Neural progenitor cell (in vitro differentiated cells): ENCODE data around the gene GOLGB1. TPM values are rescaled to one million over a fixed set of nuclear protein-coding genes. Genes with fewer than 3 reads are reported as not detected.

Source experiments
- DNase-seq: peaks from one replicate; pipeline ENCODE4 v3.0.0-alpha.2; 2016; ENCODE audit warnings: low spot score
- H2AFZ ChIP-seq: fragments of 200-600 bp; sonication (generic); replicated peaks from 2 replicates; pipeline ENCODE4 v1.6.1; 2016; ENCODE audit warnings: antibody characterized with exemption
- H3F3A ChIP-seq: fragments of 200-600 bp; sonication (generic); 2 replicates; pipeline ENCODE4 v1.6.1; 2016; ENCODE audit warnings: antibody characterized with exemption, low read depth
- H3K27ac ChIP-seq: fragments of 200-600 bp; sonication (generic); 2 replicates; pipeline ENCODE4 v1.5.1; 2016; ENCODE audit warnings: mild to moderate bottlenecking
- H3K27me3 ChIP-seq: fragments of 200-600 bp; sonication (generic); 2 replicates; pipeline ENCODE4 v1.6.1; 2016; ENCODE audit warnings: mild to moderate bottlenecking, moderate library complexity
- H3K36me3 ChIP-seq: fragments of 200-600 bp; sonication (generic); 2 replicates; pipeline ENCODE4 v1.5.1; 2016
- H3K4me1 ChIP-seq: fragments of 200-600 bp; sonication (generic); 2 replicates; pipeline ENCODE4 v1.6.1; 2016; ENCODE audit warnings: mixed run types
- H3K4me2 ChIP-seq: fragments of 200-600 bp; sonication (generic); 2 replicates; pipeline ENCODE4 v1.6.1; 2016
- H3K4me3 ChIP-seq: fragments of 200-600 bp; sonication (generic); 2 replicates; pipeline ENCODE4 v1.5.1; 2016
- H3K79me2 ChIP-seq: fragments of 200-600 bp; sonication (generic); 2 replicates; pipeline ENCODE4 v1.6.1; 2016; ENCODE audit warnings: low read depth
- H3K9ac ChIP-seq: fragments of 200-600 bp; sonication (generic); 2 replicates; pipeline ENCODE4 v1.6.1; 2016
- H3K9me3 ChIP-seq: fragments of 200-600 bp; sonication (generic); 2 replicates; pipeline ENCODE4 v1.5.1; 2016; ENCODE audit warnings: low read depth
- H4K20me1 ChIP-seq: fragments of 200-600 bp; sonication (generic); 2 replicates; pipeline ENCODE4 v1.6.1; 2016; ENCODE audit warnings: low read depth
- H3K27ac Mint-ChIP-seq: 3 replicates; pipeline ENCODE4 v1.8.0; 2021; ENCODE audit warnings: mixed read lengths
- H3K27me3 Mint-ChIP-seq: 2 replicates; pipeline ENCODE4 v1.8.0; 2022; ENCODE audit warnings: low read depth, mild to moderate bottlenecking, inconsistent platforms, moderate library complexity, mixed read lengths; ENCODE audit not compliant: insufficient read depth
- H3K36me3 Mint-ChIP-seq: 3 replicates; pipeline ENCODE4 v1.8.0; 2021; ENCODE audit warnings: mixed read lengths
- H3K4me1 Mint-ChIP-seq: 3 replicates; pipeline ENCODE4 v1.8.0; 2021; ENCODE audit warnings: mixed read lengths
- H3K4me3 Mint-ChIP-seq: 3 replicates; pipeline ENCODE4 v1.8.0; 2021; ENCODE audit warnings: mild to moderate bottlenecking, moderate library complexity, mixed read lengths
- H3K9me3 Mint-ChIP-seq: 3 replicates; pipeline ENCODE4 v1.8.0; 2020; ENCODE audit warnings: mixed read lengths
- EZH2 ChIP-seq: fragments of 200-600 bp; sonication (generic); IDR thresholded peaks from 2 replicates; pipeline ENCODE4 v1.6.1; 2017; ENCODE audit warnings: antibody characterized with exemption, mild to moderate bottlenecking, moderate library complexity
- EZH2phosphoT487 ChIP-seq: fragments of 200-600 bp; sonication (generic); IDR thresholded peaks from 2 replicates; pipeline ENCODE4 v1.6.1; 2017; ENCODE audit warnings: antibody characterized with exemption
- total RNA-seq: library from RNA; depleted of rRNA; stranded (reverse); fragments of >200 nt; gene quantifications from 2 replicates; pipeline ENCODE4 v1.2.3, GENCODE V29; 2015; ENCODE audit warnings: low replicate concordance
- TF ChIP-seq, protein P1 (sequence below): fragments of 200-600 bp; sonication (generic); IDR thresholded peaks from 2 replicates; pipeline ENCODE4 v1.5.1; 2017; ENCODE audit warnings: antibody characterized with exemption, mild to moderate bottlenecking

GOLGB1 gene, protein sequence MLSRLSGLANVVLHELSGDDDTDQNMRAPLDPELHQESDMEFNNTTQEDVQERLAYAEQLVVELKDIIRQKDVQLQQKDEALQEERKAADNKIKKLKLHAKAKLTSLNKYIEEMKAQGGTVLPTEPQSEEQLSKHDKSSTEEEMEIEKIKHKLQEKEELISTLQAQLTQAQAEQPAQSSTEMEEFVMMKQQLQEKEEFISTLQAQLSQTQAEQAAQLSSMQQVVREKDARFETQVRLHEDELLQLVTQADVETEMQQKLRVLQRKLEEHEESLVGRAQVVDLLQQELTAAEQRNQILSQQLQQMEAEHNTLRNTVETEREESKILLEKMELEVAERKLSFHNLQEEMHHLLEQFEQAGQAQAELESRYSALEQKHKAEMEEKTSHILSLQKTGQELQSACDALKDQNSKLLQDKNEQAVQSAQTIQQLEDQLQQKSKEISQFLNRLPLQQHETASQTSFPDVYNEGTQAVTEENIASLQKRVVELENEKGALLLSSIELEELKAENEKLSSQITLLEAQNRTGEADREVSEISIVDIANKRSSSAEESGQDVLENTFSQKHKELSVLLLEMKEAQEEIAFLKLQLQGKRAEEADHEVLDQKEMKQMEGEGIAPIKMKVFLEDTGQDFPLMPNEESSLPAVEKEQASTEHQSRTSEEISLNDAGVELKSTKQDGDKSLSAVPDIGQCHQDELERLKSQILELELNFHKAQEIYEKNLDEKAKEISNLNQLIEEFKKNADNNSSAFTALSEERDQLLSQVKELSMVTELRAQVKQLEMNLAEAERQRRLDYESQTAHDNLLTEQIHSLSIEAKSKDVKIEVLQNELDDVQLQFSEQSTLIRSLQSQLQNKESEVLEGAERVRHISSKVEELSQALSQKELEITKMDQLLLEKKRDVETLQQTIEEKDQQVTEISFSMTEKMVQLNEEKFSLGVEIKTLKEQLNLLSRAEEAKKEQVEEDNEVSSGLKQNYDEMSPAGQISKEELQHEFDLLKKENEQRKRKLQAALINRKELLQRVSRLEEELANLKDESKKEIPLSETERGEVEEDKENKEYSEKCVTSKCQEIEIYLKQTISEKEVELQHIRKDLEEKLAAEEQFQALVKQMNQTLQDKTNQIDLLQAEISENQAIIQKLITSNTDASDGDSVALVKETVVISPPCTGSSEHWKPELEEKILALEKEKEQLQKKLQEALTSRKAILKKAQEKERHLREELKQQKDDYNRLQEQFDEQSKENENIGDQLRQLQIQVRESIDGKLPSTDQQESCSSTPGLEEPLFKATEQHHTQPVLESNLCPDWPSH (N-terminal part only)
- 35.2 and 52.5 TPM in 2 replicates for total RNA-seq

DNA sequence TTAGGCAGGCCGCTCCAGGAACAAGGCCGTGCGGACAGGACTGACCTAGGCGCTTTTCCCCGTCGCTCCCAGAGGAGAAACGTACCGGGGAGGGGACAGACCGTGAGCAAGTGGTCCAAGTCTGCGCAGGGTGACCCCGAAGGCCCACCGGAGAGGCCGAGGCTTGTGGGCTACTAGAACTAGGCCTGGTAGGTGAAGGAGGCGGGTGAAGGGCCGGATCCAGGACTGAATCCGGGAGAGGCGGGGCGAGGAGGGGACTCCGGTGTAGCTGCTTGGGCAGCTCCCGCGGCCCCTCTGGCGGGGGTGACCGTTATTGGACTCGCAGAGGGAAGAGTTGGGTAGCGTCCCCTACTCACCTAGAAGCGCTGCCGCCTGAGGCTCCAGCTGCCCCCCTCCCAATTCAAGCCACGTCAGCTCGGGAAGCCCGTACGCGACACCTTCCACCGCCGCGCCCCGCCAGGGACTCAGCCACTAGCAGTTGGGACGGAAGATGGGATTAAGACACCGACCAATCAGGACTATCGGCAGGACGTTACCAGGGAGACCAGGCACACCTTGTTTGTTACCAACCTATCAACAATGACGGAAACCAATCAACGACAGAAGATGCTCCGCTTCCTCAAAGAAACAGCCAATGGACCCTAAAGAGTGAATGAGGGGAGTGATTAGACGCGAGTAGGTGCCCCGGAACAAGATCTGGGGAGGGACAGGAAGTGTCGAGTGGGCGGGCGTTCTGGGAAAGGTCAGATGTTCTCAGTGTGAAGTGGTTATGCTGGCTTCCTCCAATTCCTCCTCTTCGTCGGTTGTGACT is at the start of gene GOLGB1:
GOLGB1 (minus strand) TSS at position 466 of the 811 bp plus-strand sequence. CDS start 18,770 bp downstream, outside the sequence.
- Histone ChIP-seq H3K79me2 (peaks cover 52% of the 10 kb centered on the region), H3K27me3 (peaks cover 6% of the 10 kb centered on the region), H3K4me3 (peak within 1 kb of the TSS; percentile 84), H3K36me3 (no peaks in the 10 kb centered on the region), H4K20me1 (peaks cover 38% of the 10 kb centered on the region), H3K4me1 (peaks cover 10% of the 10 kb centered on the region), H3K27ac (peak within 1 kb of the TSS; percentile 91), H3K4me2 (peak within 1 kb of the TSS; percentile 97), H3K9ac (peak within 1 kb of the TSS; percentile 95), H3F3A (peaks cover 16% of the 10 kb centered on the region), H3K9me3 (no peaks in the 10 kb centered on the region), H2AFZ (peak within 1 kb of the TSS; percentile 86)
- Mint-ChIP-seq H3K27me3 (no peaks in the 10 kb centered on the region), H3K27ac (peak within 1 kb of the TSS; percentile 35), H3K9me3 (no peaks in the 10 kb centered on the region), H3K4me1 (peaks cover 8% of the 10 kb centered on the region), H3K36me3 (no peaks in the 10 kb centered on the region), H3K4me3 (no peak within 1 kb of the TSS)
- DNase-seq = peak; percentile 98
- TF ChIP-seq EZH2phosphoT487 (no peak), EZH2 (peak; percentile 45)
- TF ChIP-seq, protein P1, sequence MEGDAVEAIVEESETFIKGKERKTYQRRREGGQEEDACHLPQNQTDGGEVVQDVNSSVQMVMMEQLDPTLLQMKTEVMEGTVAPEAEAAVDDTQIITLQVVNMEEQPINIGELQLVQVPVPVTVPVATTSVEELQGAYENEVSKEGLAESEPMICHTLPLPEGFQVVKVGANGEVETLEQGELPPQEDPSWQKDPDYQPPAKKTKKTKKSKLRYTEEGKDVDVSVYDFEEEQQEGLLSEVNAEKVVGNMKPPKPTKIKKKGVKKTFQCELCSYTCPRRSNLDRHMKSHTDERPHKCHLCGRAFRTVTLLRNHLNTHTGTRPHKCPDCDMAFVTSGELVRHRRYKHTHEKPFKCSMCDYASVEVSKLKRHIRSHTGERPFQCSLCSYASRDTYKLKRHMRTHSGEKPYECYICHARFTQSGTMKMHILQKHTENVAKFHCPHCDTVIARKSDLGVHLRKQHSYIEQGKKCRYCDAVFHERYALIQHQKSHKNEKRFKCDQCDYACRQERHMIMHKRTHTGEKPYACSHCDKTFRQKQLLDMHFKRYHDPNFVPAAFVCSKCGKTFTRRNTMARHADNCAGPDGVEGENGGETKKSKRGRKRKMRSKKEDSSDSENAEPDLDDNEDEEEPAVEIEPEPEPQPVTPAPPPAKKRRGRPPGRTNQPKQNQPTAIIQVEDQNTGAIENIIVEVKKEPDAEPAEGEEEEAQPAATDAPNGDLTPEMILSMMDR = peak; percentile 7

DNA sequence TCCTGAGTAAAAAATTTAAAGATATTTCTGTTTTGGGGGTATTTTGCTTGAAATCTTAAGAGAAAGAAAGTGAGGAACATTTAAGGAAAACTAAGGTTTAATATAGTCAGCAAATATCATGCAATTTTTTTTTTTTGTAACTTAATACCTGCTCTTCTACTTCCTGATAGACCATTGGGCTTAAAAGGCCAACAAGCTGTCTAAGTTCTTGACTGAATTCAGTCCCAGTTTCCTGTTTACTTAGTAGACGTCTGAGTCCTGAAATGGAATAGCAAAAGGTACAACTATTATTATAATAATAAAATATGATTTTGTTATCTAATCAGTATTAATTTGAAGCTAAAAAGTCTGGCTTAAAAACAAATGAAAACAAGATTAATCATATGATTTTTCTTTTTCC is 47.4 kb upstream of the GOLGB1 start:
- DNase-seq = no peak
- Histone ChIP-seq H3K36me3 (peaks cover 4% of the 10 kb centered on the region), H4K20me1 (no peaks in the 10 kb centered on the region), H3K4me2 (no peak overlapping the region), H3F3A (no peaks in the 10 kb centered on the region), H3K4me3 (no peak overlapping the region), H2AFZ (no peak overlapping the region), H3K79me2 (no peaks in the 10 kb centered on the region), H3K9me3 (no peaks in the 10 kb centered on the region), H3K27me3 (no peaks in the 10 kb centered on the region), H3K27ac (no peak overlapping the region), H3K4me1 (no peaks in the 10 kb centered on the region), H3K9ac (no peak overlapping the region)
- Mint-ChIP-seq H3K27me3 (no peaks in the 10 kb centered on the region), H3K4me3 (no peak overlapping the region), H3K4me1 (no peaks in the 10 kb centered on the region), H3K27ac (no peak overlapping the region), H3K36me3 (peaks cover 7% of the 10 kb centered on the region), H3K9me3 (no peaks in the 10 kb centered on the region)
- no peak for TF ChIP-seq EZH2phosphoT487
- TF ChIP-seq, protein P1 = no peak
- TF ChIP-seq EZH2 = no peak
